GM18499 (cell line): ENCODE measurements around the gene KLHDC7B.

Experiments used
- ATAC-seq: cut with Tn5 transposase; IDR thresholded peaks from one replicate; pipeline ENCODE4 v1.9.1; 2021; ENCODE audit warnings: moderate number of reproducible peaks; ENCODE audit not compliant: insufficient read depth, unreplicated experiment

The KLHDC7B gene

DNA sequence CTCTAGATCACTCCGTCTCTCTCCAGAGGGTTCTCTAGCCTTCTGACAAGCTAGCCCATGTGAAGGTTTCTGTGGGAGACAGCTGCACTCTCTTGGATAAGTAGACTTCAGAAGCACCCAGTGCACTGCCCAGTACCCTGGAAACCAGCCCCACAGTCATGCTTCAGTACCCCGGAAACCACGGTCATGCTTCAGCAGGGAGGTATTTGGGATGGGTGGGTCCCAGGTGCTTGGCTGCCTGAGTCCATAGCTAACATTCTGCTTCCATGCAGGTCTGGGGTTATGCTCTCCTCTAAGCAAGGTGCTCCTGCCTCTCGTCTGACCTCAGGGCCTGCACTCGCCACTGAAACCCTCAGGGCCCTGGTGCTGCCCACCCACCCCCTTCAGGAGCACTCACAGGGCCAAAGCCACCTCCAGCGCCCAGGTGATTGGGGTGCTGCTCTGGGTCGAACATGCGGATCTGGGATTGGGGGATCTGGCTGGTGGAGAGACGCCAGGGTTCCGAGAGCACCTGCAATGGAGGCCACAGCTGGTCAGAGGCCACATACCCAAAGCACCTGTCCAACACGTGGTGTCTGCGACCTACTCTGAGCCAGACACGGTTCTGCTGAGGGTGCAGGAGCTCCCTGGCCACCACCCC is 24.3 kb downstream of the KLHDC7B start:
- no peak for ATAC-seq

DNA sequence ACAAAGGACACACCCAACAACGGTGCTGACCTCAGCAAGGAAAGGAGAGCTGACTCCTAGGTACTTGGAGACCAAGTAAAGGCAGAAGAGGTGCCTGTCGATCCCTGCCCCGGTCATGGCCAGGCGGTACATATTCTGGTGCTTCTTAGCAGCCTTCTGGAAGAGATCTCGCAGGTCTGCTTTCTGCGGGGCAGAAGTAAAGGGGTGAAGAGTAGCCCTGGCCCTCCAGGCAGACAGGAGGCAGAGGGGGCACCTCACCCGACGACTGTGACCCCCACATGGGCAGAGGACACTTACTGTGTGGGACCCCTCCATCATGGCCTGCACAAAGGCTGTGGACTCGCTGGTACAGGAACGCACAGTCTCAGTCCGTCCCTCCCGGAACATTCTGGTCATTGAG is 25.2 kb downstream of the KLHDC7B start:
- no peak for ATAC-seq

DNA sequence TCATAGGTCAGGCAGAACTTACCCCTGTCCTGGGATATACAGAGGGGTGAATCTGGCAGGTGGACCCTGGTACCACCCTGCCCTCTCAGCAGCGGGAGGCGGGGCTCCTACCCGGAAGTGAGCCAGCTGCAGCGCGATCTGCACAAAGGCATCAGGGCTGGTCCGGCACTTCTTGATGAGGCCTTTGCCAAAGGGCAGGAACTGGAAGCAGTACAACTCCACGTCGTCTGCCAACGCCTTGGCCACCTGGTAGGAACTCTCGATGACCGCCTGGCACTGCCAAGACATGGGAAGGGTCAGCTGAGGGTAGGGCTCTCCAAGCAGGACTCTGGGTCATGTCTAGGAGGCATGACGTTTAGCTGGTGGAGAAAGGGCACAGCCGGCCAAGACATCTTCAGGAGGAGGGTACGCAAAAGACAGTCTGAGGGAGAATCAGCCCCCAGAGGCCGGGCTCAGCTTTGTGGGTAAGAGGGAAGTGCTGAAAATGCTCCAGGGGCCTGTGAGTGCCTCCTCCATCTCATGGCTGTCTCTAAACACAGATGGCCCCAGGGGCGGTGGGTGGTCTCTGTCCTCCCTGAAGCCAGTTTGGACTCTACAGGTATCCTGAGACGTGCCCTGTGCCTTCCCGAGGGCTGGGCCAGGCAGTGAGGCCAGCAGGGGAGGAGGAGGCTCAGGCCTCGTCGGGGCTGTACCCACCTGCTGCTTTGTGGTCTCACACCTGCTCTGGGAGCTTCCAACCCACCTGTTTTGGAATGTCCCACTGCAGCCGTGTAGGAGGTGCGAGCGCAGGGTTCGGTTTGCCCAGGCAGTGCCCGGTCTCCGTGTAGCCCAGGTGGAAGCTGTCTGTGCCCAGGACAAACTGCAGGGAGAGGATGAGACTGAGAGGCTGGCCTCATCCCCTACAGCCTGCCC is 25.8 kb downstream of the KLHDC7B start:
- no peak for ATAC-seq

DNA sequence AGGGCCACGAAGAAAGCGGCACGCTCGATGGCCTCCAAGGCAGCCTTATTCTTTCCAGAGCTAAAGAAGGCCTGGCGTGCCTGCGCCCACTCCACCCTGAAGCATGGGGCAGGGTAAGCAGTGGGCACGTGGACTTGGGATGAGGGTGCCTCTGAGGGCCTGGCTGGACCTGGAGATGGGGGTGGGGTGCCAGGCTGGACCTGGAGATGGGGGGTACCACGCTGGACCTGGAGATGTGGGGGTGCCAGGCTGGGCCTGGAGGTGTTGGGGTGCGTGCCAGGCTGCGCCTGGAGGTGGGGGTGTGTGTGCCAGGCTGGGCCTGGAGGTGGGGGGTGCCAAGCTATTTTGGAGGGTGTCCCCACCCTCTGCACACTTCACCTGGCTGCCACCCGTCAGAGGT is 27.3 kb downstream of the KLHDC7B start:
- no peak for ATAC-seq

DNA sequence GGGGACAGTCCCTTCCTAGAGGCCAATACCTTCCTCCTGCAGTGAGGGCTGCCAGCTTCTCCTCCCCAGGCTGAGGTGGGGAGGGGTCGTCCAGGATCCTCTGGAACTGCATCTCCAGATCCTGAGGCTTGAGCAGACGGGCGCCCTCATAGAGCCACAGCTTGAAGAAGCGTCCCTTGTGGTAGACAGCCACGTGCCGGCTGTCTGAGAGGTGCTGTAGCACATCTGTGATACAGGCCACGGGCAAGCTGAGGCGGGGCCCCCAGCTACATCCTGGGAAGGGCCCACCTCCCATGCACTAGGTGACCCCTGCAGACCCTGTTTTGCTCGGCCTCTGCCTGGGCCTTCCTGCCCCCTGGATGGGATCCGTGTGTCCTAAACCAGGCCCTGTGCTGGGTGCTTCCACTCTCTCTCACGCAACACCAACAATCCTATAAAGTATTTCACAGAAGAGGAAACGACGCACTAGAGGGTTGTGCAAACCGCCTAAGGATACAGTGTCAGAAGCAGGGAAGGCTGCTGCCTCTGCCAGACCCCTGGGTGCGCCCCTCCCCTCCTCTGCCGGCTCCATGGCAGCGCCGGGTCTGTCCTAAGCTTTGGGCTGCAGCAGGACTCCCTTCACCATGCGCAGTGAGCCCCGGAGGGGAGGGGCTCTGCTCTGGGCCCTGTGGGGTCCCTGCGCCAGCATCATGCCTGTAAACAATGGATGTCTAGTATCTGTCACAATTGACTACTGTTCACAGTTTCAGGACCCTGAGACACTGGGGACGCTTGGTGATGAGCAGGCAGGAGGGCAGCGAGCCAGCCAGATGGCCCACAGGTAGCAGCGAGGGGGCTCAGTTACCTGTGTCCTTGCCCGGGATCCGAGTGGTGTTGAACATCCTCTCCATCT is 28.0 kb downstream of the KLHDC7B start:
- ATAC-seq = no peak

DNA sequence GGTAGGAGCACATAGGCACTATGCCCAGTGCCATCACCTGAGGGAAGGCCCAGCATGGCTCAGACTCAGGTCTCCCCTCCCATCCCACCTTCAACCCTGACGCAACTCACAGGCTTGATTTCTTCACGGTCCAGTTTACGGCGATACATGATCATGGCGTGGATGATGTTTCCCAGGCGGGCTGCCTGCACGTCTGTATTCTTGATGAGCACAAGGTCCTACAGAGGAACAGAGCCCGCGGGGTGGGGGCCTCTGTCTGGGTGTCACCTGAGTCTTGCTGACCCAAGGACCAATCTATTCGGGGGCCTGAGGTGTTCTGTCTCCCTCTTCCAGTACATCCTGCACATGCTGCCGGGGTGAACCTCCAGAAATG is 28.7 kb downstream of the KLHDC7B start:
- no peak for ATAC-seq

DNA sequence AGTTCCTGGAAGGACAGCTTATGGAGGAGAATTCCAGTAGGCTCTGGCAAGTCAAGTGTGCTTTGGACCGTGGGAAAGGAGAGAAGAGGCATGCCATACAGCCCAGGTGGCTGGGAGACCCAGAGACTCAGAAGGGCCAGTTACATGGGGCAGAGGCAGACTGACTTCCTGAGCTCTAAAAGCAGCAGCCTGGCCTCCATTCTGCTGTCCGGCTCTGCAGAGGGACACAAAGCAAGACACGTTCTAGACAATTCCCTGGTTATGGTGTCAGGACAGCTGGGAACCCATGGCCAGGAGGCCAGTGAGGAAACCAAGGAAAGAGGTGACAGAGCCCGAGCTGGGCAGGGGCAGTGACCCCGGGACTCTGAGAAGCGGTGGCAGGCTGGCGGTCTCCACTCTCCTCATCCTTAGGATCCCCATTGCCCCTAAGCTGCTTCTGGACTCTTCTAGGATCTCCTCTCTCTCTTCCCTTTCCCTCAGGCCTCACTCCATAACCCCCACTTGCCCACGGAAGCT is 29.8 kb downstream of the KLHDC7B start:
- ATAC-seq = no peak

DNA sequence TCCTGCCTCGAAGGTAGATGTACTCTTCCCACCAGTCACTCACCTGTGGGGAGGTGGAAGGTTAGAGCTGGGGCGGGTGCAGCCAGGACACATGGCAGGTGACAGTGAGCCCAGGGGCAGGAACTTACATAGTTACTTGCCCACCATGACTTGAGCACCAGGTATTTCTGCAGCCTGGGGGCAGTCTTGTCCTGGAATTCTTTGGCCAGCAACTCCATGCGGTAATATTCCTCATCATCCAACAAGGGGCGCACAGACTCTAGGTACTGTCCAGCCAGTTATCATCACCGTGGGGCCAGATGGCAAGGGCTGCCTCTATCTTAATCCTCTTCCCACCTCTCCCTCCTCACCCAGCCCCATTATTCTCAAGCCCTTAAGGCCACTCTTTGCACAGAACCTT is 30.4 kb downstream of the KLHDC7B start:
- no peak for ATAC-seq

DNA sequence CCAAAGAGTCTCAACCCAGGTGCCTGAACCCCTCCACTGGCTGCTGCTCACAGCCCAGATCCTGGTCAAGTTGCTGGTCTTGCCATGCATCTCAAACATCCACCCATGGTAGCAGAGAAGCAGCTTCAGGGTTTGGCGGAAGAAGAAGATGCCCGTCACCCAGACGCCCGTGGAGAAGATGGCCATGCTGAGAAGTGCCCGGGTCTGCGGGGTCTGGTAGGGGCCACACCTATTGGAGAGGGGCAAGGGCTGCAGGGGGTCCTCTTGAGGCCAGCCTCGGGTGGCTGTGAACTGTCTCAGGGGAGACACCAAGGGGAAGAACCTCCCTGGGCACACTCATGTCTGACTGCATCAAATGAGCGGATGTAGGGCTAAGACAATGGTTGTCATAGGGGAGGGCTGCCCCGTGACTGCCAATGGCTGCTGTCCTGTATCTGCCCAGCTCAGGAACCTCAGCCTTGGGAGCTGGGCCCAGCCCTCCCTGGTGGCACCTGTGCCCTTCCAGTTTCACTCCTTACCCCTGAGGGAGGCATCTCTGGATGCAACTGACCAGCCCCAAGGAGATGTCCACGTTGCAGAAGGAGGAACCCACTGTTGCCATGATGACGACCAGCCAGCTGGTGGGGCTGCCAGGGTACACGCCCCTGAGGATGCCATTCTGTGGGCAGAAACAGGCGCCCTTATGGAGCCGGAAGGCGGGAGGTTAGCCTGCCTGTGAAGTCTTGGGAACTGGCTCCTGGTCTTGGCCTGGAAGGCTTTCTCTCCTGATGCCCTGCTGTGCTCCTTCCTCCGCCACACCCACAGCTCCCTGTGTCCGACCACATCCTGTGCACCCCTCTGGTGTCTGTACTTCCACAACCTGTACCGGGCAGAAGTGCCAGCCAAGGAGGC is 31.4 kb downstream of the KLHDC7B start:
- ATAC-seq = no peak

DNA sequence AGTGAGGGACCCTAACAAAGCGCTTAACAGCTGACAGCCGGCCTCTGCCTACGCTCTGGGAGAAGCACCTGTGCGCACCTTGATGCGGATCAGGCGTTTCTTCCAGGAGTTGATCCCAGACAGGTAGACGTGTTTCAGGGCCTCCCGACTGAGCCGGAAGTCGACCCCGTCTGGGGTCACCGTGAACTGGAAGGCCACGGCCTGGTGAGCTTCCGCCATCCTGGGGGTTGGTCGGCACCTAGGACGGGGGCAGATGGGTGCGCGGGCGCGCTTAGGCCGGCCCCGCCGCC is 31.9 kb downstream of the KLHDC7B start:
- ATAC-seq = no peak

DNA sequence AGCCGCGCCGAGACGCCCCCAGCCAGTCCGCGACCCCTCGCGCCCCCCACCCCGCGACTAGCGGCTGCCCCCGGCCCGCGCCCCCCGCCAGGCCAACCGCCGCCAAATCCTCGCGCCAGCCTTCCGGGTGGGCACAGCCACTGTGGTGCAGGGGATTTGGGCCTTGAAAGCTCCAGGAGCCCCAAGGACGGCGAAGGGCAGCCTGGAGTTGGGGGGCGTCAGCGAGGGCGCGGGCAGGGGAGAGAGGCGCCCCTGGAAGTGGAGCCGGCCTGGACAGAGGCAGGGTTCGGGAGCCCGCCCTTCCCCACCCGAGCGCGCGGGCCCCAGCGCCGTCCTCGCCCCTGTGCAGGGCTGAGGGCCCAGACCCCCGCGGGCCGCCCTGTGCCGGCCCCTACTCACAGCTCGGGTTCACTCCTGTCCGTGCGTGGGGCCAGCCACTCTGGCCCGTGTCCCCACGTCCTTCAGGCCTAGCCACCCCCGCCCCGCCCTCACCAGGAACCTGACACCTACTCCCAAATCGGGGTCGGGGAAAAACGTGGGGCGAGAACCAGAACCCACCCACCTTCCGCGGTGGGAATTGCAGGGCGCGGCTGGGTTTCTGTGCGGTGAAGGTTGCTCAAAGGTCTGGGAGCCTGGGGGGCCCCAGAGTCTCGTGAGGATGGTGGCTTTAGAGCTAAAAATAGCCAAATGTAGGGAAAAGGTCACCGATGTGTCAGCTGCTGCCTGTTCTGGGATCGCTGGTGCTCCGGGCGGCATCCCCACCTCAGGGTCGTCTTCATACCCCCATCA is 32.5 kb downstream of the KLHDC7B start, which contains the start of gene CPT1B:
CPT1B (minus strand) TSS at position 441 of the 789 bp plus-strand sequence. CDS start 512 bp downstream, outside the sequence.
- no peak for ATAC-seq

DNA sequence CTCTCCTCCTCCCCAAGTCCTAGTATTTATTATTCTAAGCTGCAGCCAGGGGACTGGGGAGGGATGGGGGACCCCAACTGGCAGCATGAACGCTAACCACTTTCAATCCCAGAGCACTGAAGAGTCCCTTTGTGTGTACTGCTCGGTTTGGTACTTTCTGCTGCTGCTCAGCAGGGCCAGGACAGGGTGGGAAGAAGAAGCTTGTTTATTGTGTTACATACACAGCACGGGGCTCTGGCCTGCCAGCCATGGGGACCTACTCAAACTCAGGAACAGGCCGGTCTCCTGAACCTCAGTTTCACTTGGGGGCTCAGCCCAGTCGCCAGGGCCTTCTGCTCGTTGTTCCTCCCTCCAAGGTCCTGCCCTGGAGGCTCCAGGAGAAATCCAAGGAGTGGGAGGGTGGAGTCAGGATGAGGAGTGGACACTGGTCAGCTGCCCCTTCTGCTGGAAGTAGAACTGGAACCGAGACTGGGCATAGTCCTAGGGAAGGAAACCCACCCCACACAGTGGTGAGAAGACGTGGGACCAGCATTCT is 33.1 kb downstream of the KLHDC7B start:
- ATAC-seq = no peak

DNA sequence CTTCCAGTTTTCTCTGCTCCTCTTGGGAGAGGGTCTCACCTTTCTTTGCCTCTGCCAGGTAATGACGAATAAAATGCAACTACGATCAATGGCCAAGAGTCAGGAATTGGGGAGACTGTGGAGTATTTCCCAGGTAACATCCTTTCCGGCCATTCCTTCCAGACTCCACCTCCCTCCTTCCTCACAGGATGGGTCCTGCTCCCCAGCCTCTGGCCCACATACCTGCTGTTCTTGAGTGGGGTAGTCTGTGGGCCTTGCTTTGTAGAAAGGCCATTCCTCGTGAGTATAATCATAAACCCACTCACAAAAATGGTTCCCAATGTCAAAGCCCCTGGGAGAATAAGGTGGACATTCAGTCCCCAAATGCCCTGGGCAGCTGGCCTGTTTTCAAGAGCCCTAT is 34.1 kb downstream of the KLHDC7B start:
- ATAC-seq = no peak

DNA sequence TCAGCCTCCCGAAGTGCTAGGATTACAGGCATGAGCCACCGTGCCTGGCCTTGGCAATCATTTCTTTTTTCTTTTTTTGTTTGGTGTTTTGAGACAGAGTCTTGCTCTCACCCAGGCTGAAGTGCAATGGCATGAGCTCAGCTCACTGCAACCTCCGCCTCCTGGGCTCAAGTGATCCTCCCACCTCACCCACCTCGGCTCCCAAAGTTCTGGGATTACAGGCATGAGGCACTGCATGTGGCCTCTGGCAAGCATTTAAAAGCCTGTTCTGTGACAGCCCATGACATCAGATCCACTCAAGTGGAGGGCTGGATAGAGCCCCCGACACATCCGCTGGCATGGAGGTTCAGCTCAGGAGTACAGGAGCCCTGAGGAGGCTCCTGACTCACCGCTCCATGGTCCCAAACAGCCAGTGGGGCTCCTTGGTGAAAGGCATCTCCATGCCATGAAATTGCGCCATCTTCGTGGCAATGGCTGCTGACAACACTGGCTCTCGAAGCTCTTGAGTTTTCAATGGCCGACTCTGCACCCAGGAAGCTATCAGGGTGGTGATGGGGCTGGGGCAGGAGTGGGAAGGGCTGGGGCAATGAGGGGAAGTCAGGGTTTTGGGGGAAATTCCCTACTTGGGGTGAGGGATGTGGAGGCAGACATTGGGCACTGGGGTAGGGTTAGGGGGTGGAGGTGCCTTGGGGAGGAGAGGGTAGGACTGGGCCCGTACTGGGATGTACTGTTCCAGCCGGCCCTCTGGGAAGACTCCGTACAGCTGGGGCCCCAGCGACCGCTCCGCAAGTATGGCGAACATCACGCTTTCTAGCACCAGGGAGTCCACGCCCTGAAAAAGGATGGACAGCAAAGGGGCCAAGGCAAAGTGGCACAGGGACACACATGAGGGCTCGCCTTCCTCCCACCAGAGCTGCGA is 35.6 kb downstream of the KLHDC7B start:
- no peak for ATAC-seq

DNA sequence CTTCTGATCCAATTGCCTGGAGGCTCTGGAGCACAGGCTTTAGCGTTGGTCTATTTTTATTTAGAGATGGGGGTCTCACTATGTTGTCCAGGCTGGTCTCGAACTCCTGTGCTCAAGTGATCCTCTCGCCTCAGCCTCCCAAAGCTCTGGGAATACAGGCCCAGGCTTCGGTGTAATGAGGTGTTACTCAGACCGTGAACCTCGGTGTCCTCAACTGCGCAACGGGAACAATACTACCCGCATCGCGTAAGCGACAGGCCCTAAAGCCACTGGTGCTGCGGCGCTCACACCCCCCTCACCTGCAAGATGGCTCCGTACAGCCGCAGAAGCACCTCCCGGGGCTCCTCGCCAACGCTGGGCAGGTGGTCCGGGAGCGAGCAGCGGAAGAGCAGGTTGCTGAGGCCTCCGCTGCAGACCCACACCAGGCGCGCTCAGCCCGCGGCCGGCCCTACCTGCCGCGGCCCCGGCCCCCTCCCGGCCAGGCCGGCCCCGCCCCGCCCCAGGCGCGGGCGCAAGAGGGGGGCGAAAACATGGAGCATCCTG is 36.3 kb downstream of the KLHDC7B start:
- ATAC-seq = no peak

DNA sequence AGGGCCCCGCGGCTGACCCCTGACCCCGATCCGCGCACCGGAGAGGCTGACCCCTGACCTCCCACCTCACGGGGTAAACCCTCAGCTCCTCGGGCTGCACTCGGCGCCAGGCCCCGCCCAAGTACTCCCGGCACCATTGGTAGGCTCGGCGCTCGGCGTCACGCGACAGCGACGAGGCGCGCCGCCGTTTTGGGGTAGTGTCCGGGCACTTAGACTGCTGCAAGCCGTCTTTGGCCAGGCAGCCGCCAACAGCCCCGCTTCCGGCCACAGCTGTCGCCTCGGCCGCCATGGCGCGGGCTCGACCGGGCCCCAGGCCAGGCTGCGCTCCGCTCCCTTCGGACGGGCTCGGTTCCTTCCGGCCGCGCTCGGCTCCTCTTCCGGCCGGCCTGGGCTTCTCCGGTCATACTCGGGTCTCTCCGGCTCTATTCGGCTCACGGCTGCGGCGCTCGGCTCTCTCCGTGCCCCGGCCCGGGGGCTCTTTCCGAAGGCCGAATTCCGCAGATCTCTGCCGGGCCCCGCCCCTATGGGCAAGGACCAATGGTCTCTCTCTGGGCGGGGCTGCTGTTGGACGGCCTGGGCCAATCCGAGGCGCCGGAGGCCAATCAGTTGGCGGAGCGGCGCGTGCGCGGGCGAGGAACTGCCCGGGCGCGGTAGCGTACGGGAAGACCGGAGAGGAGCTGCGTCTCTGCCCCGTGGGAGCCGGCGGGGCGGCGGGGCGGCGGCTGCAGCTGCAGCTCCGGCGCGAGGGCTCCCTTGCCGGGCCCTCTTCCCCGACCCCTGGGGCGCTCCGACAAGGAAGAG is 37.0 kb downstream of the KLHDC7B start, which contains the start of gene CHKB:
CHKB (minus strand) TSS at position 357 of the 801 bp plus-strand sequence; CDS start at position 289, 68 bp downstream.
- peak; percentile 78 for ATAC-seq
